ENCODE data around the gene DMD. TPM values are rescaled to one million over a fixed set of nuclear protein-coding genes. Genes with fewer than 3 reads are reported as not detected.
A peak's percentile ranks its signal among the peaks of the same experiment; 100 is the strongest.

The DMD gene
- total RNA-seq, 1 donor from 2014 or later, result 23.9 TPM

DNA sequence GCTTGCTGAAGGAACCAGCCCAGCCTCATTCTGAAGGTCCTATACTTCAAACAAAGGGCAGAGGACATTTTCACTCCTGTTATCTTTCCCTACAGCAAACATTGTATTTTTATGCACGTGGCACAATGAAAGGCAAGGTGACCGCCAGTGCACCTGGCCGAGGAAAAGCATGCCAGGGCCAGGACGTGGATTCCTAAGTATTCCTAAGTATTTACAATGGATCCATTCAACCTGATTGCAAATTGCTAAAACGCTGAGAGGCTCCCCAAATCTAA is 2011.6 kb downstream of the DMD start:
- Mint-ChIP-seq H3K36me3 (ENCODE audit: insufficient read depth) (peaks cover 28% of the 10 kb centered on the region), H3K27ac (peak overlapping the region; percentile 7), H3K27me3 (no peaks in the 10 kb centered on the region), H3K4me1 (ENCODE audit: low read depth) (peaks cover 12% of the 10 kb centered on the region), H3K4me3 (ENCODE audit: low read depth) (no peak overlapping the region), H3K9me3 (ENCODE audit: low read depth) (peaks cover 27% of the 10 kb centered on the region)
- TF ChIP-seq, protein P1, sequence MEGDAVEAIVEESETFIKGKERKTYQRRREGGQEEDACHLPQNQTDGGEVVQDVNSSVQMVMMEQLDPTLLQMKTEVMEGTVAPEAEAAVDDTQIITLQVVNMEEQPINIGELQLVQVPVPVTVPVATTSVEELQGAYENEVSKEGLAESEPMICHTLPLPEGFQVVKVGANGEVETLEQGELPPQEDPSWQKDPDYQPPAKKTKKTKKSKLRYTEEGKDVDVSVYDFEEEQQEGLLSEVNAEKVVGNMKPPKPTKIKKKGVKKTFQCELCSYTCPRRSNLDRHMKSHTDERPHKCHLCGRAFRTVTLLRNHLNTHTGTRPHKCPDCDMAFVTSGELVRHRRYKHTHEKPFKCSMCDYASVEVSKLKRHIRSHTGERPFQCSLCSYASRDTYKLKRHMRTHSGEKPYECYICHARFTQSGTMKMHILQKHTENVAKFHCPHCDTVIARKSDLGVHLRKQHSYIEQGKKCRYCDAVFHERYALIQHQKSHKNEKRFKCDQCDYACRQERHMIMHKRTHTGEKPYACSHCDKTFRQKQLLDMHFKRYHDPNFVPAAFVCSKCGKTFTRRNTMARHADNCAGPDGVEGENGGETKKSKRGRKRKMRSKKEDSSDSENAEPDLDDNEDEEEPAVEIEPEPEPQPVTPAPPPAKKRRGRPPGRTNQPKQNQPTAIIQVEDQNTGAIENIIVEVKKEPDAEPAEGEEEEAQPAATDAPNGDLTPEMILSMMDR (IDR thresholded peaks at IDR 0.05; ENCODE audit: unreplicated experiment), result no peak
- peak; percentile 9 for DNase-seq (ENCODE audit: low spot score, unreplicated experiment)

DNA sequence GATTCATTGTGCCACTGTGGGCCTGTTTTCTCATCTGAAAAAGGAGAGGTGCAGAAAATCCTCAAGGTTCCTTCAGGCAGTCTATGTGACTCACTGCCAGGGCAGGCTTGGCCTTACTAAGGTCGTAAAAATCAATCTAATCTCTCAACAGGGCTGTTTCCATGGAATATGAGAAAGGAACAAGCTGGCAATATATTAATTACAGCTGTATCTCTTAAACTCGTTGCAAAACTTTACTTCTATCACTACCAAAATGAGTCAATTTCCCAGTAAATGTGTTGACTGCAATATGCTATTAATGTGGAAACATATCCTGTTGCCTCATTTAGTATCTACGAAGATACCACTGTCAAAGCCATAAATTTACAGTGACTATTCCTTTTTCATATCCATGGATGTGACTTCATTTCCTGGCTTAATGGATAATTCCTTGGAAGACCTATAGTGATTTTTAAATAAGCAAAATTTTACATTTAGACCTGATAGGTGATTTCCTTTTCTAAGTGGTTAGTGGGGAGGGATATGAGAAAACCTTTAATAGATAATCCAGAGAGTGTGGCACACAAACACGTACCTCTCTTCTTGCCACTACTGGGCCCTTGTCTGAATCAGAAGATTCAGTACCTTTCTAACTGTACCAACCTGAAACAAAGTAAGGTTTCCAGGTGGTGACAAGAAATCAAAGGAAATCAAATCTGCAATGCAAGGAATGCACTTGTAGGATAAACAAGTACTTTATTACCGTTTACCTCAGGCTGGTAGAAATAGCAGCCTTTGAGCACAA is 2012.1 kb downstream of the DMD start:
- Mint-ChIP-seq H3K4me3 (ENCODE audit: low read depth) (no peak overlapping the region), H3K9me3 (ENCODE audit: low read depth) (peaks cover 29% of the 10 kb centered on the region), H3K36me3 (ENCODE audit: insufficient read depth) (peaks cover 31% of the 10 kb centered on the region), H3K27ac (no peak overlapping the region), H3K4me1 (ENCODE audit: low read depth) (peaks cover 12% of the 10 kb centered on the region), H3K27me3 (no peaks in the 10 kb centered on the region)
- no peak for DNase-seq (ENCODE audit: low spot score, unreplicated experiment)
- TF ChIP-seq, protein P1 (IDR thresholded peaks at IDR 0.05; ENCODE audit: unreplicated experiment), result no peak

DNA sequence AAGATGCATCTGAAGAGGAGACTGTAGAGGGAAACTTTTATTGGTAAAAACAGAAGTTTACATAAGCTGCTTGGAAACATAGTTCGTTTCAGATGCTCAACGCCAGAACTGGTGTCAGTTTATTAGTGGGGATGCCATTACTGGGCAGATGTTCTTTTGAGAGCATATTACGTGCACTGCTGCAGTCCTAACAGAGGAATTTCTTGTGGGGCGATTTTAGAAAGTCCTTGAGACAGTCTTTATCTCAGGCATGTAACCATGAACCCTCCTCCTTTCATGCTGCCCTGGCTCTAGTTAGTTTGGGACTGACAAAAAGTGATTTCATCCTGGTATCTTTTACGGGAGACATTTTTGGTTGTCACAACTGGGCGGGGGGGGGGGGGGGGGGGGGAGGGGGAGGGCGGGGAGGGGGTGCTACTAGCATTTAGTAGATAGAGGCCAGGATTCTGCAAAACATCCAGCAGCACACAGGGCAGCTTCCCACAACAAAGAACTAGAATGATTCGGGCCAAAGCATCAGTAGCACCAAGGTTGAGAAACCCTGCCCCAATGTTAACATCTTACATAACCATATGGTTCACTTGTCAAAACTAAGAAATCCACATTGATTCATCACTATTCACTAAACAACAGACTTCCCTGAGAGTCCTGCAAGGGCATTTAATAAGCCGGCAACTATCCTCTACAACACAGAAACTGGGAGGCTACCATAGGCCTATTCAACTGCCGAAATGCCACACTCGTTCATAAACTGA is 2021.0 kb downstream of the DMD start:
- Mint-ChIP-seq H3K36me3 (ENCODE audit: insufficient read depth) (peaks cover 16% of the 10 kb centered on the region), H3K9me3 (ENCODE audit: low read depth) (peaks cover 22% of the 10 kb centered on the region), H3K27ac (no peak overlapping the region), H3K4me3 (ENCODE audit: low read depth) (no peak overlapping the region), H3K27me3 (no peaks in the 10 kb centered on the region), H3K4me1 (ENCODE audit: low read depth) (peaks cover 2% of the 10 kb centered on the region)
- TF ChIP-seq, protein P1 (IDR thresholded peaks at IDR 0.05; ENCODE audit: unreplicated experiment), result no peak
- DNase-seq (ENCODE audit: low spot score, unreplicated experiment), result no peak

DNA sequence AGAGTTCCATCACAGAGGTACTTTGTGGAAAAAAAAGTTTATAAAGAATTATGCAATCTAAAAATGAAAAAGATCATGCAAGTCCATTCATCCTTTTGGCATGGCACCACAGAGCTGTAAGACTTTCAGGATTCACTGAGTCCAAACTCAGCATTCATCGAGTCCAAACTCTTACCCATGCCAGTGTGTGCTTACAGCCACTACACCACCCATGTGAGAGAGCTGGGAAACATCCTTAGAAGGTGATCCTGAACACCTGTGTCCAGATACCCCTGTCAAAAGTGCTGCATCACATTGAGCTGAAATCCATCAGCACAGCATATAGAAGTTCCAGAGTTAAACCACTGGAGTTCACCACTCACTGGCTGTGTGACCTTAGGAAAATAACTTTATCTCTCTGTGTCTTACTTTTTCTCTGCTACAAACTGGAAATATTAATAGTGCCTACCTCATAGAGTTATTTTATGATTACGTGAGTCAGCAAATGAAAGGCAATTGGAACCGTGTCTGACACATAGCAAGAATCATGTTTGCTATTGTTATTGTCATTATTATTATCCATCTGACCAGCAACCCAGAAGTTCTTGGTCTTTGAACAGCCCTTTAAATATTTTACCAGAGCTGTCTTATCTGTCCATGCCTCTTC is 2024.5 kb downstream of the DMD start:
- no peak overlapping the region for H3K4me3 Mint-ChIP-seq (ENCODE audit: low read depth)
- H3K27ac Mint-ChIP-seq, result no peak overlapping the region
- DNase-seq (ENCODE audit: low spot score, unreplicated experiment), result no peak
- peaks cover 8% of the 10 kb centered on the region for H3K36me3 Mint-ChIP-seq (ENCODE audit: insufficient read depth)
- H3K9me3 Mint-ChIP-seq (ENCODE audit: low read depth), result peaks cover 17% of the 10 kb centered on the region
- TF ChIP-seq, protein P1 (IDR thresholded peaks at IDR 0.05; ENCODE audit: unreplicated experiment), result no peak
- H3K27me3 Mint-ChIP-seq, result no peaks in the 10 kb centered on the region
- H3K4me1 Mint-ChIP-seq (ENCODE audit: low read depth), result peaks cover 15% of the 10 kb centered on the region

DNA sequence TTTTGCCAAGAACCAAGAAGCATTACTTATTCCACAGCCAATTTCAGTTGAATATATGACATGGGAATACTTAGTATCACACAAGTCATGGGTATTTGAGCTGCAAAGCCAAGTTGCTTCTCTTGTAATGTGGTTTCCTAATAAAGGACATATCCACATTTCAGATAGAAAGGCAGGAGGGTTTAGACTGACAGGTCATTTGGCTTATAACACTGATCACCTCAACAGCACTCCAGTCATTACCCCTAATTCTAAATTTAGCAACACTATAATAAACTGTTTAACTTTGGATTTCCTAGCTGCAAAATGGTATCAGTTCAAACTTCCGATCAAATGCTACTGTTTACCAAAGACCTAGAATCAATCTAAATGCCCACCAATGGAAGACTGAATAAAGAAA is 2025.5 kb downstream of the DMD start:
- Mint-ChIP-seq H3K4me3 (ENCODE audit: low read depth) (no peak overlapping the region), H3K27me3 (no peaks in the 10 kb centered on the region), H3K27ac (no peak overlapping the region), H3K9me3 (ENCODE audit: low read depth) (peaks cover 17% of the 10 kb centered on the region), H3K4me1 (ENCODE audit: low read depth) (peaks cover 21% of the 10 kb centered on the region), H3K36me3 (ENCODE audit: insufficient read depth) (peaks cover 7% of the 10 kb centered on the region)
- DNase-seq (ENCODE audit: low spot score, unreplicated experiment), result no peak
- TF ChIP-seq, protein P1 (IDR thresholded peaks at IDR 0.05; ENCODE audit: unreplicated experiment), result no peak
